AG10803 (cell line): Measurements from ENCODE around the gene GSE1.

Source experiments
- DNase-seq: peaks from one replicate; pipeline ENCODE4 v3.0.0; 2010; ENCODE audit warnings: low read depth
- H3K4me3 ChIP-seq: 2 replicates; pipeline ENCODE4 v1.5.1; 2011; ENCODE audit warnings: mild to moderate bottlenecking, low read length, control low read depth
- CTCF ChIP-seq: conservative IDR thresholded peaks from 2 replicates; pipeline ENCODE4 v1.5.1; 2011; ENCODE audit warnings: mild to moderate bottlenecking, low read length, control low read depth, inconsistent platforms

Gene GSE1

GRCh38 chr16:85659336-85659735 lies 46.2 kb downstream of the GSE1 start:
- TF ChIP-seq CTCF = no peak
- no peak overlapping the region for H3K4me3 ChIP-seq
- DNase-seq = no peak

- no peak overlapping the region for H3K4me3 ChIP-seq
- TF ChIP-seq CTCF = peak; percentile 83
- peak; percentile 40 for DNase-seq
Measured at GRCh38 chr16:85659805-85660511, 46.8 kb downstream of the GSE1 start.

- no peak overlapping the region for H3K4me3 ChIP-seq
- DNase-seq = no peak
- TF ChIP-seq CTCF = no peak
Measured at GRCh38 chr16:85660843-85661739, 48.0 kb downstream of the GSE1 start.

- TF ChIP-seq CTCF = no peak
- no peak for DNase-seq
- no peak overlapping the region for H3K4me3 ChIP-seq
Measured at GRCh38 chr16:85661740-85662481, 48.8 kb downstream of the GSE1 start.

GRCh38 chr16:85662482-85662812 lies 49.3 kb downstream of the GSE1 start:
- TF ChIP-seq CTCF = no peak
- no peak overlapping the region for H3K4me3 ChIP-seq
- no peak for DNase-seq

- DNase-seq = no peak
- TF ChIP-seq CTCF = no peak
Measured at GRCh38 chr16:85662976-85663830, 50.1 kb downstream of the GSE1 start.

More at GRCh38 chr16:85662976-85663830, 50.1 kb downstream of the GSE1 start:
- H3K4me3 ChIP-seq = no peak overlapping the region
